GM12873 (cell line): ENCODE measurements around the gene FBXO27.

Experiments used
- CTCF ChIP-seq: IDR thresholded peaks from 2 replicates; pipeline ENCODE4 v1.5.1; 2012; ENCODE audit warnings: low read depth, mild to moderate bottlenecking, moderate library complexity, low read length, control low read depth; ENCODE audit not compliant: insufficient read depth; ENCODE audit errors: missing control alignments

FBXO27 gene

DNA sequence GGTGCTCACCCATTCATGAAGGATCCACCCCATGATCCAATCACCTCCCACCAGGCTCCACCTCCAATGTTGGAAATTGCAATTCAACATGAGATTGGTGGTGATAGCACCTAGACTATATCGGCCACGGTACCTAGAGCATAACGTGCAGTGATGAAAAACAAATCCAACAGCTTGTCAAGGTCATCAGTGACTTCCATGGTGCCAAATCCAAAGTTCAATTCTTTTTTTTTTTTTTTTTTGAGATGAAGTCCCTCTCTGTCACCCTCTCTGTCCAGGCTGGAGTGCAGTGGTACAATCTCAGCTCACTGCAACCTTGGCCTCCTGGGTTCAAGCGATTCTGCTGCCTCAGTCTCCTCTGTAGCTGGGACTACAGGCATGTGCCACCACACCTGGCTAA lies 34.8 kb upstream of the FBXO27 start:
- TF ChIP-seq CTCF: no peak

DNA sequence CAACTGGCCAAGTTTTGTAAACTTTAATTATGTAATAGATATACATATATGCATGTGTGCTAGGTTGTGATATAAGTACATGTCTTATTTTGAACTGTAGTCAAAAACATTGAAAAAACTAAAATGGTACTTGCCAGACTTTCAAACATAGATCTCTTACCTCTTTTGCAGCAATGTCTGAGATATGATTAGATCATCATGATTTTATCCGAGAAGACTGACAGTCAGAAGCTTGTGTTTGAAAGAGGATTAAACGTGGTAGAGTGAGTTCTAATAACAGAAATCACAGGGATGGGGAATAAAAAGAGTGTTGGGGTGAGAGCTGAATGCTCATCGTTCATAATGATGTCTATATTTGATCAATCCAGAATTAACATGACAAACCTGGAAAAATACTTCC lies 33.6 kb upstream of the FBXO27 start:
- no peak for TF ChIP-seq CTCF

GRCh38 chr19:39064405-39064804 lies 32.1 kb upstream of the FBXO27 start:
- TF ChIP-seq CTCF: no peak

DNA sequence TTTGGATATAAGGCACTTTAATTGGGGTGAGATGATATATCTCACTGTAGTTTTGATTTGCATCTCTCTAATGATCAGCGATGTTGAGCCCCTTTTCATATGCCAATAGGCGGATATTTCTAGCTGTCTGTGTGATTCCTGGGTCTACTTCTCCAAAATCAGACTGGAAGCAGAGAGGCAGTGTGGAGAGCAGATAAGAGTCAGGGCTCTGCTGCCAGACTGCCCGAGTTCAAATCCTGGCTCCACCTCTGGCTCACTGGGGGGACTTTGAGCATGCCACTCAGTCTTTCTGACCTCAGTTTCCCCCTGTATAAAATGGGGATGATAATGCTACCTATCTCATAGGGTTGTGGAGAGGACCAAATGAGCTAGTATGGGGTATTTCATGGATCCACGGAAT lies 27.8 kb upstream of the FBXO27 start:
- TF ChIP-seq CTCF: no peak

DNA sequence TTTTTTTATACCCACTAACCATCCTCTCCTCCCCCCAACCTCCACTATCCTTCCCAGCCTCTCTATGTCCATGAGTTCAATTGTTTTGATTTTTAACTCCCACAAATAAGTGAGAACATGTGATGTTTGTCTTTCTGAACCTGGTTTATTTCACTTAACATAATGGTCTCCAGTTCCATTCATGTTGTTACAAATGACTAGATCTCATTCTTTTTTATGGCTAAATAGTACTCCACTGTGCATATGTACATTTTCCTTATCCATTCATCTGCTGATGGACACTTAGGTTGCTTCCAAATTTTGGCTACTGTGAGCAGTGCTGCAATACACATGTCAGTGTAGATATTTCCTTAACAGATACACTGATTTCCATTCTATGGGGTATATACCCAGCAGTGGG lies 27.0 kb upstream of the FBXO27 start:
- TF ChIP-seq CTCF: no peak

GRCh38 chr19:39057615-39058014 lies 25.3 kb upstream of the FBXO27 start:
- no peak for TF ChIP-seq CTCF

GRCh38 chr19:39054091-39054470 lies 21.7 kb upstream of the FBXO27 start:
- TF ChIP-seq CTCF: no peak

- no peak for TF ChIP-seq CTCF
Measured at GRCh38 chr19:39053276-39054090, 21.1 kb upstream of the FBXO27 start.
